Type B pancreatic cell (in vitro differentiated cells): ENCODE results near the gene PXMP4. TPM values are rescaled to one million over a fixed set of nuclear protein-coding genes. Genes with fewer than 3 reads are reported as not detected.

Experiments used
- DNase-seq: peaks from one replicate; pipeline ENCODE4 v3.0.0; 2021; ENCODE audit warnings: mixed read lengths; ENCODE audit not compliant: unreplicated experiment; ENCODE audit errors: extremely low spot score
- H3K27ac Mint-ChIP-seq: 2 replicates; pipeline ENCODE4 v1.8.0; 2021; ENCODE audit warnings: mild to moderate bottlenecking, mixed read lengths
- H3K27me3 Mint-ChIP-seq: 2 replicates; pipeline ENCODE4 v1.8.0; 2021; ENCODE audit warnings: mixed read lengths
- H3K36me3 Mint-ChIP-seq: 2 replicates; pipeline ENCODE4 v1.8.0; 2021; ENCODE audit warnings: mixed read lengths
- H3K4me1 Mint-ChIP-seq: one replicate; pipeline ENCODE4 v1.8.0; 2021; ENCODE audit warnings: mixed read lengths; ENCODE audit not compliant: unreplicated experiment
- H3K4me3 Mint-ChIP-seq: 2 replicates; pipeline ENCODE4 v1.8.0; 2021; ENCODE audit warnings: mild to moderate bottlenecking, mixed read lengths
- H3K9me3 Mint-ChIP-seq: 2 replicates; pipeline ENCODE4 v1.8.0; 2021; ENCODE audit warnings: mixed read lengths
- total RNA-seq: library from RNA; stranded (reverse); gene quantifications from 2 replicates; pipeline ENCODE4 v1.2.1, GENCODE V29; 2021; ENCODE audit warnings: low replicate concordance
- TF ChIP-seq, protein P1 (sequence below): fragments of 200-600 bp; sonication (generic); conservative IDR thresholded peaks from 2 replicates; pipeline ENCODE4 v1.5.0; 2021; ENCODE audit warnings: antibody characterized with exemption, mild to moderate bottlenecking

PXMP4 gene
- total RNA-seq, 1 donor from 2014 or later: 10.3 TPM

DNA sequence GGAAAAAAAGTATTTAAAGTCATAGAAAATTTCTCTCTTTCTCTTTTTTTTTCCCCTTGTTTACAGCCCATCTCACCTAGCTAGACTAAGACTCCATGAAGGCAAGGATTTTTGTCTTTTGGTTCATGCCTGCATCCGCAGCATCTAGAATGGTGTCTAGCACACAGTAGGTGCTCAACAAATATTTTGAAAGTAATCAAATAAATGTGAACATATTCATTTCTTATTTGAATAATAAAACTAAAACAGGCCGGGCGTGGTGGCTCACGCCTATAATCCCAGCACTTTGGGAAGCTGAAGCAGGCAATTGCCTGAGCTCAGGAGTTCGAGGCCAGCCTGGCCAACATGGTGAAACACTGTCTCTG is 7.0 kb upstream of the PXMP4 start:
- no peaks in the 10 kb centered on the region for H3K9me3 Mint-ChIP-seq
- no peak overlapping the region for H3K4me3 Mint-ChIP-seq
- H3K4me1 Mint-ChIP-seq: peaks cover 15% of the 10 kb centered on the region
- no peaks in the 10 kb centered on the region for H3K27me3 Mint-ChIP-seq
- TF ChIP-seq, protein P1, sequence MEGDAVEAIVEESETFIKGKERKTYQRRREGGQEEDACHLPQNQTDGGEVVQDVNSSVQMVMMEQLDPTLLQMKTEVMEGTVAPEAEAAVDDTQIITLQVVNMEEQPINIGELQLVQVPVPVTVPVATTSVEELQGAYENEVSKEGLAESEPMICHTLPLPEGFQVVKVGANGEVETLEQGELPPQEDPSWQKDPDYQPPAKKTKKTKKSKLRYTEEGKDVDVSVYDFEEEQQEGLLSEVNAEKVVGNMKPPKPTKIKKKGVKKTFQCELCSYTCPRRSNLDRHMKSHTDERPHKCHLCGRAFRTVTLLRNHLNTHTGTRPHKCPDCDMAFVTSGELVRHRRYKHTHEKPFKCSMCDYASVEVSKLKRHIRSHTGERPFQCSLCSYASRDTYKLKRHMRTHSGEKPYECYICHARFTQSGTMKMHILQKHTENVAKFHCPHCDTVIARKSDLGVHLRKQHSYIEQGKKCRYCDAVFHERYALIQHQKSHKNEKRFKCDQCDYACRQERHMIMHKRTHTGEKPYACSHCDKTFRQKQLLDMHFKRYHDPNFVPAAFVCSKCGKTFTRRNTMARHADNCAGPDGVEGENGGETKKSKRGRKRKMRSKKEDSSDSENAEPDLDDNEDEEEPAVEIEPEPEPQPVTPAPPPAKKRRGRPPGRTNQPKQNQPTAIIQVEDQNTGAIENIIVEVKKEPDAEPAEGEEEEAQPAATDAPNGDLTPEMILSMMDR: no peak
- peak overlapping the region; percentile 65 for H3K27ac Mint-ChIP-seq
- no peak for DNase-seq
- H3K36me3 Mint-ChIP-seq: no peaks in the 10 kb centered on the region

DNA sequence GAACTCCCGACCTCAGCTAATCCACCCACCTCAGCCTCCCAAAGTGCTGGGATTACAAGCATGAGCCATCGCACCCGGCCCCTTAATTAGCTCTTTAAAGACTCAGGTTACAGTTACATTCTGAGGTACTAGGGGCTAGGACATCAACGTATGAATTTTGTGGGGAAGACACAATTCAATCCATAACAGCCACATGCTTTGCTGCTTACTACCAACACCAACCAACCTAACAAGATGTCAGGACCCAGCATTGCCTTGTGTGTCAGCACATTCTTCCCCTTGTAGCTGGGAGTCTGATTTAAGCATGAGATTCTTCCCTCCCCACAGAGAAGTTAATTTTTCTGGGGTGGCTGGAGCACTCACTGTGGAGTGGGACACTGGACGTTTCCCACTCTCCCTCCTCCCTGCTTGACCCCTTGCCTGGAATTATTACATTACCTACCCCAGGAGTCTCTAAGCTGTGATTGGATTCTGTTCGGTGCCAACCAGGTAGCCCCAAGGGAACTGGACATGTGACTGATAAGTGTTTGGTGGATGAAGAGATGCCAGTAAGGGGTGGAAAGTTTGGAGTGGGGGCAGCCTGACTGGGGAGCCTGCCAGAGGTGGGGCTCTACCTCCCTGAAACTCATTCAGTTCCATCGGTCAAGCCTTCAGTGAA is 5.6 kb upstream of the PXMP4 start:
- TF ChIP-seq, protein P1: no peak

DNA sequence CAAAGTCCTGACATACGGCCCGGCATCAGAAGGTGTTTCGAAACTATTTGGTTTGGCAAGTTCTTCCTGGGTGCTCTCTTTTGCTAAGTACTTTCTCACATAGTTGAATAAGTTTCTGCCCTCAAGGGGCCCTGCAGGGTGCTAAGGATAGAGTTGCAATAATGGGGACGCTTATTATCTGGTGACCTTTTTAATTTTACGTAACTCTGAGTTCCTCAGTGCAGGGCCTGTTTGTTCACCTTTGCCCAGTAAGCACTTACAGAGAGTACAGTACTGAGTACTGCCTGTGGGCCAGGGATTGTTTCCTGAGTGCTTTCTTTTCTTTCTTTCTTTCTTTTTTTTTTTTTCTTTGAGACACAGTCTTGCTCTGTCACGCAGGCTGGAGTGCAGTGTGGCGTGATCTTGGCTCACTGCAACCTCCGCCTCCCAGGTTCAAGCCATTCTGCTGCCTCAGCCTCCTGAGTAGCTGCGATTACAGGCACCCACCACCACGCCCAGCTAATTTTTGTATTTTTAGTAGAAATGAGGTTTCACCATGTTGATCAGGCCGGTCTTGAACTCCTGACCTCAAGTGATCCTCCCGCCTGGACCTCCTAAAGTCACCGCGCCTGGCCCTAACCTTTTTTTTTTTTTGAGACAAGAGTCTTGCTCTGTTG is 4.5 kb upstream of the PXMP4 start:
- TF ChIP-seq, protein P1: no peak
- Mint-ChIP-seq H3K27ac (peak overlapping the region; percentile 93), H3K4me1 (peaks cover 16% of the 10 kb centered on the region), H3K4me3 (peak overlapping the region; percentile 68), H3K9me3 (peaks cover 5% of the 10 kb centered on the region), H3K27me3 (no peaks in the 10 kb centered on the region), H3K36me3 (peaks cover 3% of the 10 kb centered on the region)
- DNase-seq: no peak

More for the DNA sequence above, 5.6 kb upstream of the PXMP4 start:
- Mint-ChIP-seq H3K4me1 (peaks cover 10% of the 10 kb centered on the region), H3K4me3 (no peak overlapping the region), H3K9me3 (no peaks in the 10 kb centered on the region), H3K27me3 (no peaks in the 10 kb centered on the region), H3K27ac (peak overlapping the region; percentile 69), H3K36me3 (no peaks in the 10 kb centered on the region)
- no peak for DNase-seq

DNA sequence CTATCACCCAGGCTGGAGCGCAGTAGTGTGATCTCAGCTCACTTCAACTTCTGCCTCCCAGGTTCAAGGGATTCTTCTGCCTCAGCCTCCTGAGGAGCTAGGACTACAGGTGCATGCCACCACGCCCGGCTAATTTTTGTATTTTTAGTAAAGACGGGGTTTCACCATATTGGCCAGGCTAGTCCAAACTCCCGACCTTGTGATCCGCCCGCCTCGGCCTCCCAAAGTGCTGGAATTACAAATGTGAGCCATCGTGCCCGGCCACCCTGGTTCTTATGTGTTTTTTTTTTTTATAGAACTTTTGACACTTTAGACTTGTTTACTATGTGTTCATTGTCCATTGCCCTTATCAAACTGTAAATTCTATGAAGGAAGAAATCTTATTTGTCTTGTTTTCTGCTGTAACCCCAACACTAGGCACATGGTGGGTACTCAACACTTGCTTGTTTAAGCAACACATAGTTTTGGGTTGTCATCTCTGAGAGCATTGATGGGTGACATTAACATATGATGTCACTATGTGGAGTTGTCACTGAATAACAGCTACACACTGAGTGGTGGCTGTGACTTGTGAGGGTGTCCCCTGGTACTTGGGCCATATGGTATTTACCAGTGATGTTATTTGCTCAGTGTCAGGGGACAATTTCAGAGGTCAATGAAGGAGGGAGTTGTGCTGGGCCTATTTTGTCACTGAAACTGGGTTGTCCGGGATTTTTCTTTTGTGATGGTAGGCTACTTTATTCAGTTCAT is 1.5 kb upstream of the PXMP4 start:
- peaks cover 5% of the 10 kb centered on the region for H3K9me3 Mint-ChIP-seq
- peaks cover 3% of the 10 kb centered on the region for H3K36me3 Mint-ChIP-seq
- H3K27me3 Mint-ChIP-seq: no peaks in the 10 kb centered on the region
- H3K27ac Mint-ChIP-seq: no peak overlapping the region
- H3K4me1 Mint-ChIP-seq: peaks cover 21% of the 10 kb centered on the region
- TF ChIP-seq, protein P1: no peak
- DNase-seq: no peak
- peak overlapping the region; percentile 47 for H3K4me3 Mint-ChIP-seq

DNA sequence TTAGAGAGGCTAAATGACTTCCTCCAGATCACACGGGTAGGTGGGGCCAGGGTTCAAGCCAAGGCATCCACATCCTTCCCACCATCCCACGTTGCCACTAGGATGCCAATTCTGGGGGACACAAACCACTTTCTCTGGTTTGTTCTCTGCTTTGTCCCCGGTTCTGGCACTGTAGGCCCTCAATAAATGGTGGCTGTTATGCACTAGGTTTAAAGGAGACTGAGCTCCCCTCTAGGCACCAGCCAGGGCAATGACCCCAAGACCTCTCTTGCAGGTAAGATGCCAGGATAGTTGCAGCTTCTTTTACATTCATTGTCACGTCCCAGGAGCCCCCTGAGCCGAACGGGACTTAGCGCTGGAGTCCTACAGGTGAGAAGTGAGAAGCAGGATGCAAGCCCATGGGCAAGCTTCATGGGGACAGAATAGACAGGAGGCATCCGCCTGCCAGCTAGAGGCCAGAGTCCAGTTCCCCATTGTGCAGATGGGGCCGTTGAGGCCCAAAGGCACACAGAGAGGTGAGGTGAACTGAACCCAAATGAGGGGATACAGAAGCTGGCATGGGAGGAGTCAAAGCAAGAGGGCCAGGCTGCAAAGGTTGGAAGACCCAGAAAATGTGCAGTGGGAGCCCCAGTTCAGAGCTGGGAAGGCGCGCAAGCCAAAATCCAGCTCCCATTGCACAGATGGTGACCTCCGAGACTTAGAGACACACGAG is 677 bp downstream of the PXMP4 start:
- peak overlapping the region; percentile 78 for H3K27ac Mint-ChIP-seq
- TF ChIP-seq, protein P1: no peak
- peaks cover 3% of the 10 kb centered on the region for H3K36me3 Mint-ChIP-seq
- DNase-seq: no peak
- H3K4me3 Mint-ChIP-seq: peak overlapping the region; percentile 90
- H3K27me3 Mint-ChIP-seq: no peaks in the 10 kb centered on the region
- peaks cover 13% of the 10 kb centered on the region for H3K4me1 Mint-ChIP-seq
- peaks cover 5% of the 10 kb centered on the region for H3K9me3 Mint-ChIP-seq
